Left ventricle myocardium inferior (tissue), 1 donor: Measurements from ENCODE around the gene ZNF683. TPM values are rescaled to one million over a fixed set of nuclear protein-coding genes. Genes with fewer than 3 reads are reported as not detected.
"Not testable (repeated sequence)": the region's sequence is repeated elsewhere in the genome, so short reads cannot be mapped to it uniquely, and the experiment has no call there.

Source experiments
- DNase-seq: peaks from one replicate; pipeline ENCODE4 v3.0.0-alpha.2; 2020
- H3K27ac ChIP-seq: fragments of 200-600 bp; replicated peaks from 2 replicates; pipeline ENCODE4 v1.8.0; 2021
- H3K27me3 ChIP-seq: fragments of 200-600 bp; 2 replicates; pipeline ENCODE4 v1.8.0; 2021; ENCODE audit warnings: low read depth
- H3K36me3 ChIP-seq: fragments of 200-600 bp; 2 replicates; pipeline ENCODE4 v1.8.0; 2021
- H3K4me1 ChIP-seq: fragments of 200-600 bp; 2 replicates; pipeline ENCODE4 v1.8.0; 2021
- H3K4me3 ChIP-seq: fragments of 200-600 bp; 2 replicates; pipeline ENCODE4 v1.8.0; 2021; ENCODE audit warnings: mild to moderate bottlenecking, moderate library complexity
- H3K9me3 ChIP-seq: fragments of 200-600 bp; replicated peaks from 2 replicates; pipeline ENCODE4 v1.8.0; 2021
- CTCF ChIP-seq: fragments of 200-600 bp; IDR thresholded peaks from 2 replicates; pipeline ENCODE4 v1.8.0; 2021; ENCODE audit warnings: antibody characterized with exemption, mild to moderate bottlenecking, borderline replicate concordance
- intact Hi-C: fragments of 100-400 bp; cut with micrococcal nuclease; formaldehyde crosslinking; loops from one replicate; pipeline ENCODE4 v1.11.0; 2022
- total RNA-seq: library from RNA; stranded (reverse); fragmentation: NEBNext Ultra II Directional; extraction: Animal tissue kit (Norgen Biotek cat#: 25700); gene quantifications from one replicate; pipeline ENCODE4 v1.2.1, GENCODE V29; 2021
- donor health status: DM: no; HTN: yes; CAD: no; lungs with severe emphysema.

ZNF683 gene
- total RNA-seq, 1 donor from 2014 or later: not detected

GRCh38 chr1:26336477-26337205, 35.9 kb downstream of the ZNF683 start:
- peaks cover 54% of the 10 kb centered on the region for H3K27me3 ChIP-seq
- peak; percentile 70 for DNase-seq
- intact Hi-C loops: no loop called here

GRCh38 chr1:26335774-26336476, 36.6 kb downstream of the ZNF683 start:
- intact Hi-C loops: no loop called here
- no peak for DNase-seq
- H3K4me1 ChIP-seq: peaks cover 15% of the 10 kb centered on the region
- peaks cover 61% of the 10 kb centered on the region for H3K27me3 ChIP-seq
- no peaks in the 10 kb centered on the region for H3K9me3 ChIP-seq
- no peak for TF ChIP-seq CTCF
- H3K27ac ChIP-seq: no peak overlapping the region
- H3K4me3 ChIP-seq: peak overlapping the region; percentile 67
- H3K36me3 ChIP-seq: no peaks in the 10 kb centered on the region

More at GRCh38 chr1:26336477-26337205, 35.9 kb downstream of the ZNF683 start:
- TF ChIP-seq CTCF: no peak
- Histone ChIP-seq H3K4me3 (peak overlapping the region; percentile 67), H3K36me3 (no peaks in the 10 kb centered on the region), H3K9me3 (no peaks in the 10 kb centered on the region), H3K4me1 (peaks cover 15% of the 10 kb centered on the region), H3K27ac (no peak overlapping the region)

- H3K9me3 ChIP-seq, H3K27ac ChIP-seq, DNase-seq, H3K4me3 ChIP-seq, intact Hi-C loops, H3K36me3 ChIP-seq: not testable (repeated sequence)
- Histone ChIP-seq H3K27me3 (peaks cover 82% of the 10 kb centered on the region), H3K4me1 (peaks cover 15% of the 10 kb centered on the region)
These were observed 39.2 kb downstream of the ZNF683 start for GRCh38 chr1:26333312-26333711.

- intact Hi-C loops: no loop called here
- H3K36me3 ChIP-seq: no peaks in the 10 kb centered on the region
- no peak for TF ChIP-seq CTCF
- DNase-seq: no peak
- H3K9me3 ChIP-seq: no peaks in the 10 kb centered on the region
- no peak overlapping the region for H3K27ac ChIP-seq
- H3K4me3 ChIP-seq: no peak overlapping the region
- no peaks in the 10 kb centered on the region for H3K4me1 ChIP-seq
- peaks cover 77% of the 10 kb centered on the region for H3K27me3 ChIP-seq
These were observed 42.3 kb downstream of the ZNF683 start for GRCh38 chr1:26330276-26330675.

- not testable (repeated sequence) for H3K27ac ChIP-seq, DNase-seq, H3K4me1 ChIP-seq, H3K9me3 ChIP-seq, H3K4me3 ChIP-seq, H3K36me3 ChIP-seq
- intact Hi-C loops: loop anchor here (10.0 kb wide), 1 partner anchor 225 kb away; no protein-coding TSS in a partner anchor
- H3K27me3 ChIP-seq: peaks cover 71% of the 10 kb centered on the region
These were observed 43.2 kb downstream of the ZNF683 start for GRCh38 chr1:26329380-26329779.

GRCh38 chr1:26328597-26328996, 44.0 kb downstream of the ZNF683 start:
- intact Hi-C loops: loop anchor here (10.0 kb wide), 1 partner anchor 224 kb away; no protein-coding TSS in a partner anchor
- Histone ChIP-seq H3K36me3 (no peaks in the 10 kb centered on the region), H3K4me3 (no peak overlapping the region), H3K27me3 (peaks cover 63% of the 10 kb centered on the region), H3K4me1 (no peaks in the 10 kb centered on the region), H3K27ac (no peak overlapping the region), H3K9me3 (no peaks in the 10 kb centered on the region)
- TF ChIP-seq CTCF: no peak
- DNase-seq: no peak
